BLaER1 (cell line): ENCODE results near the gene ATP8A2.

Experiments used
- H3K27ac ChIP-seq: shearing (Covaris generic); formaldehyde crosslinking; 2 replicates; pipeline ENCODE4 v1.8.1; 2022
- H3K27me3 ChIP-seq: shearing (Covaris generic); formaldehyde crosslinking; 2 replicates; pipeline ENCODE4 v1.8.1; 2022
- H3K36me3 ChIP-seq: shearing (Covaris generic); formaldehyde crosslinking; 2 replicates; pipeline ENCODE4 v1.8.1; 2022
- H3K4me1 ChIP-seq: shearing (Covaris generic); formaldehyde crosslinking; 2 replicates; pipeline ENCODE4 v1.8.1; 2022
- H3K4me2 ChIP-seq: shearing (Covaris generic); formaldehyde crosslinking; 2 replicates; pipeline ENCODE4 v1.8.1; 2022
- H3K4me3 ChIP-seq: shearing (Covaris generic); formaldehyde crosslinking; 2 replicates; pipeline ENCODE4 v1.8.1; 2022
- H3K9ac ChIP-seq: shearing (Covaris generic); formaldehyde crosslinking; 2 replicates; pipeline ENCODE4 v1.8.1; 2022
- H3K9me3 ChIP-seq: shearing (Covaris generic); formaldehyde crosslinking; 2 replicates; pipeline ENCODE4 v1.8.1; 2022
- H4K20me1 ChIP-seq: shearing (Covaris generic); formaldehyde crosslinking; 2 replicates; pipeline ENCODE4 v1.8.1; 2022
- Cebpa-rat ChIP-seq: shearing (Covaris generic); IDR thresholded peaks from 2 replicates; pipeline ENCODE4 v1.8.1; 2022

ATP8A2 gene

GRCh38 chr13:25864116-25864515 is 492.3 kb downstream of the ATP8A2 start:
- H4K20me1 ChIP-seq = no peaks in the 10 kb centered on the region
- no peaks in the 10 kb centered on the region for H3K36me3 ChIP-seq
- peaks cover 34% of the 10 kb centered on the region for H3K4me1 ChIP-seq
- no peak for TF ChIP-seq Cebpa-rat
- no peaks in the 10 kb centered on the region for H3K27me3 ChIP-seq
- H3K4me3 ChIP-seq = no peak overlapping the region
- no peak overlapping the region for H3K4me2 ChIP-seq
- no peak overlapping the region for H3K9ac ChIP-seq
- H3K9me3 ChIP-seq = no peaks in the 10 kb centered on the region
- H3K27ac ChIP-seq = no peak overlapping the region

DNA sequence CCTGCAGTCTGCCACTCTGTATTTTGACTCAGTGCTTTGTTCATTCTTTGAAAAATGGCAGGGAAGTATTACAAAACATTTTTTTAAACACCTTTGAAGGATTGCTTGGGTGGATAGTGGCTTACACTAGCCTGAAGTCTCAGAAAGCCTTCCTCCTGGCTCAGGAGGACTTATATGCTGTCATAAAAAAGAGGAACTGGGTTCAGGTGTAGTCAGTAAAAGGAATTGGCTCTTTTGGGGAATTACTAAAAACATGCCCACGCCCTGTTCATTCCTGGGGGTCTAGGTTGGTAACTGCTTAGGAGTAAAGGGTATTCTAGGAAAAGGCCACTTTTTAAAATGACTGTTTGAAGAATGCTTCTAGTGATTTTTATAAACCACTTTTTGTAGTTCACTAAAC is 493.2 kb downstream of the ATP8A2 start:
- H3K9me3 ChIP-seq = no peaks in the 10 kb centered on the region
- H3K27me3 ChIP-seq = no peaks in the 10 kb centered on the region
- H3K36me3 ChIP-seq = no peaks in the 10 kb centered on the region
- no peak for TF ChIP-seq Cebpa-rat
- H3K27ac ChIP-seq = no peak overlapping the region
- no peak overlapping the region for H3K4me2 ChIP-seq
- H4K20me1 ChIP-seq = no peaks in the 10 kb centered on the region
- H3K4me1 ChIP-seq = peaks cover 34% of the 10 kb centered on the region
- no peak overlapping the region for H3K4me3 ChIP-seq
- no peak overlapping the region for H3K9ac ChIP-seq

GRCh38 chr13:25865391-25865790 is 493.6 kb downstream of the ATP8A2 start:
- H3K4me2 ChIP-seq = no peak overlapping the region
- TF ChIP-seq Cebpa-rat = no peak
- H3K27me3 ChIP-seq = no peaks in the 10 kb centered on the region
- peaks cover 34% of the 10 kb centered on the region for H3K4me1 ChIP-seq
- H3K9ac ChIP-seq = no peak overlapping the region
- H3K27ac ChIP-seq = no peak overlapping the region
- H3K9me3 ChIP-seq = no peaks in the 10 kb centered on the region
- H4K20me1 ChIP-seq = no peaks in the 10 kb centered on the region
- no peaks in the 10 kb centered on the region for H3K36me3 ChIP-seq
- H3K4me3 ChIP-seq = no peak overlapping the region

- peaks cover 48% of the 10 kb centered on the region for H3K4me1 ChIP-seq
- H3K9ac ChIP-seq = no peak overlapping the region
- H3K4me2 ChIP-seq = peak overlapping the region; percentile 7; the same call in 1 of the 2 replicates
- H4K20me1 ChIP-seq = no peaks in the 10 kb centered on the region
- H3K27me3 ChIP-seq = no peaks in the 10 kb centered on the region
- no peak overlapping the region for H3K27ac ChIP-seq
- H3K4me3 ChIP-seq = no peak overlapping the region
- no peaks in the 10 kb centered on the region for H3K36me3 ChIP-seq
- TF ChIP-seq Cebpa-rat = no peak
- no peaks in the 10 kb centered on the region for H3K9me3 ChIP-seq
These were observed 495.3 kb downstream of the ATP8A2 start for GRCh38 chr13:25867038-25867437.

DNA sequence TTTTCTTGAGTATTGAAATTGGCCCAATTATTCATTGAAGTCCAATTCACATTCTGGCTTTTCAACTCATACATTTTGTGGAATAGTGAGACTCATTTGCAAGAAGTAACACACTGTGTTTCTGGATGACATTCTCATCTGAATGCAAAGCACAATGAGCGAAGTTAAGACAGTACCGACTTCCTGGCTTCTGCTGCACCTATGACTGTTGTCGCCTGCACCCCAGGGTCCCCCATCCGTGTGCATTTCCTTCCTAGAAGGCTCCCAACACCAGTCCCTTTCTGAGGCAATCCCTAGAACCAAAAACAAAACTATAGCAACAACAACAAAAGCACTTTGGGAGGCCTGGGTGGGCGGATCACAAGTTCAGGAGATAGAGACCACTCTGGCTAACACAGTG is 496.7 kb downstream of the ATP8A2 start:
- Histone ChIP-seq H3K4me1 (peaks cover 57% of the 10 kb centered on the region), H3K27me3 (no peaks in the 10 kb centered on the region), H3K4me2 (peak overlapping the region; percentile 60), H3K27ac (no peak overlapping the region), H4K20me1 (no peaks in the 10 kb centered on the region), H3K9me3 (no peaks in the 10 kb centered on the region), H3K9ac (no peak overlapping the region), H3K4me3 (no peak overlapping the region), H3K36me3 (no peaks in the 10 kb centered on the region)
- TF ChIP-seq Cebpa-rat = no peak

- no peak for TF ChIP-seq Cebpa-rat
- Histone ChIP-seq H3K36me3 (no peaks in the 10 kb centered on the region), H3K4me2 (no peak overlapping the region), H3K27ac (no peak overlapping the region), H3K4me3 (no peak overlapping the region), H3K27me3 (no peaks in the 10 kb centered on the region), H3K9ac (no peak overlapping the region), H4K20me1 (no peaks in the 10 kb centered on the region), H3K4me1 (peaks cover 67% of the 10 kb centered on the region), H3K9me3 (0 out of 2 replicates have a peak, but pooled peaks cover 7% of the 10 kb centered on the region)
These were observed 498.2 kb downstream of the ATP8A2 start for GRCh38 chr13:25869941-25870340.

GRCh38 chr13:25871389-25872125 is 499.8 kb downstream of the ATP8A2 start:
- Histone ChIP-seq H3K36me3 (no peaks in the 10 kb centered on the region), H3K9me3 (0 out of 2 replicates have a peak, but pooled peaks cover 7% of the 10 kb centered on the region), H4K20me1 (no peaks in the 10 kb centered on the region), H3K27ac (no peak overlapping the region), H3K4me1 (peaks cover 60% of the 10 kb centered on the region), H3K27me3 (no peaks in the 10 kb centered on the region), H3K4me2 (peak overlapping the region; percentile 46), H3K4me3 (no peak overlapping the region), H3K9ac (no peak overlapping the region)
- no peak for TF ChIP-seq Cebpa-rat

DNA sequence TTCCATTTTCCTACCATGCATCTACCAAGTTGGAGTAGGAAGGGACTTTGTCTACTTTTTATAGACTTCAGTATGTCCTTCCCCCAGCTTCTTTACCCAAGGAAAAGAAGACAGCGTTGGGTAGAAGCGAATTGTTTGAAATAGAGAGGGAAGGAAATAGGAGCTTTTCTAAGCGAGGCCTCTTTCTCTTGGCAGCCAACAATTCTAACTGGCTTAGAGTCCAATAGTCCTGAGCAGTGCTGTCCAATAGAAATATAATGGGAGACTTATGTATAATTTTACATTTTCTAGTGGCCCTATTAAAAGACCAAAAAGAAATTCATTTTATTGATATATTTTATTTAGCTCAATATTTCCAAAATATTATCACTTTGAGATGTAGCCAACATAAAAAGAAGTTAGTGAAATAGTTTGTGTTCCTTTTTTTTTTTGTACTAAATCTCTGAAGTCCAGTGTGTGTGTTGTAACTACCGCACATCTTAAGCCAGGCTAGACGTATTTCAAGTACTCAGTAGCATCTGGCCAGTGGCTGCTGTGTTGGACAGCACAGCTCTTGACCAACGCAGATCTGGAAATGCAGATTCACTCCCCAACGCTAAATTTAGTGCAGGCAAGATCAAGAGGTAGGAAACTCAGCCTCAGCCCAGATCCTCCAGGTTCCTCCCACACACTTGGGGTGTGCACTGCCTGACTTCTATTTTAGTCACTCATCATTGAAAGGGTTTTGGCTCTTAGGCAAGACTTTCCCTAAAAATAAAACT is 500.9 kb downstream of the ATP8A2 start:
- no peak overlapping the region for H3K27ac ChIP-seq
- H3K27me3 ChIP-seq = no peaks in the 10 kb centered on the region
- 0 out of 2 replicates have a peak, but pooled peaks cover 7% of the 10 kb centered on the region for H3K9me3 ChIP-seq
- H4K20me1 ChIP-seq = no peaks in the 10 kb centered on the region
- H3K4me3 ChIP-seq = no peak overlapping the region
- H3K36me3 ChIP-seq = no peaks in the 10 kb centered on the region
- H3K9ac ChIP-seq = no peak overlapping the region
- H3K4me1 ChIP-seq = peaks cover 49% of the 10 kb centered on the region
- TF ChIP-seq Cebpa-rat = no peak
- peak overlapping the region; percentile 46; the same call in 1 of the 2 replicates for H3K4me2 ChIP-seq

- Histone ChIP-seq H3K9ac (no peak overlapping the region), H3K4me3 (no peak overlapping the region), H3K27ac (no peak overlapping the region), H3K4me1 (peaks cover 44% of the 10 kb centered on the region), H3K36me3 (no peaks in the 10 kb centered on the region), H4K20me1 (no peaks in the 10 kb centered on the region), H3K27me3 (no peaks in the 10 kb centered on the region), H3K9me3 (0 out of 2 replicates have a peak, but pooled peaks cover 7% of the 10 kb centered on the region), H3K4me2 (peak overlapping the region; percentile 21; the same call in 1 of the 2 replicates)
- TF ChIP-seq Cebpa-rat = no peak
These were observed 501.5 kb downstream of the ATP8A2 start for GRCh38 chr13:25873242-25873612.
